CD4-positive, alpha-beta T cell treated with Interleukin-4 for 1 hour (primary cell): ENCODE data around the gene PHACTR4.
"Not testable (repeated sequence)": the region's sequence is repeated elsewhere in the genome, so short reads cannot be mapped to it uniquely, and the experiment has no call there.

ENCODE experiments used
- DNase-seq, 2 donors: peaks; one replicate each; pipeline ENCODE4 v3.0.0-alpha.2; 2020 to 2022

The PHACTR4 gene

GRCh38 chr1:28437924-28438699 is 68.6 kb downstream of the PHACTR4 start:
- peak in 1 of 2 donors; percentile 16 for DNase-seq

GRCh38 chr1:28439320-28439719 is 69.8 kb downstream of the PHACTR4 start:
- DNase-seq = no peak

GRCh38 chr1:28441674-28442073 is 72.1 kb downstream of the PHACTR4 start:
- DNase-seq = no peak

GRCh38 chr1:28443550-28443949 is 74.0 kb downstream of the PHACTR4 start:
- no peak for DNase-seq

GRCh38 chr1:28447679-28448078 is 78.1 kb downstream of the PHACTR4 start:
- no peak for DNase-seq

- DNase-seq = not testable (repeated sequence)
Measured at GRCh38 chr1:28448094-28448611, 78.6 kb downstream of the PHACTR4 start.

- DNase-seq = peak; percentile 15 to 40
Measured at GRCh38 chr1:28449904-28450303, 80.4 kb downstream of the PHACTR4 start.

- no peak for DNase-seq
Measured at GRCh38 chr1:28450561-28450960, 81.0 kb downstream of the PHACTR4 start.

- DNase-seq = no peak
Measured at GRCh38 chr1:28451011-28451410, 81.5 kb downstream of the PHACTR4 start.

- no peak for DNase-seq
Measured at GRCh38 chr1:28456078-28456477, 86.5 kb downstream of the PHACTR4 start.

GRCh38 chr1:28457678-28458077 is 88.1 kb downstream of the PHACTR4 start:
- DNase-seq = no peak

- no peak for DNase-seq
Measured at GRCh38 chr1:28458237-28459228, 89.0 kb downstream of the PHACTR4 start.

- DNase-seq = no peak
Measured at GRCh38 chr1:28466226-28466778, 96.8 kb downstream of the PHACTR4 start.

GRCh38 chr1:28470146-28470545 is 100.6 kb downstream of the PHACTR4 start:
- no peak for DNase-seq

GRCh38 chr1:28479497-28479896 is 110.0 kb downstream of the PHACTR4 start:
- not testable (repeated sequence) for DNase-seq

GRCh38 chr1:28480308-28480707 is 110.8 kb downstream of the PHACTR4 start:
- DNase-seq = no peak

- no peak for DNase-seq
Measured at GRCh38 chr1:28482138-28482537, 112.6 kb downstream of the PHACTR4 start.

- no peak for DNase-seq
Measured at GRCh38 chr1:28482702-28483101, 113.2 kb downstream of the PHACTR4 start.

- no peak for DNase-seq
Measured at GRCh38 chr1:28494737-28495136, 125.2 kb downstream of the PHACTR4 start.

- DNase-seq = no peak
Measured at GRCh38 chr1:28499553-28499952, 130.0 kb downstream of the PHACTR4 start.

GRCh38 chr1:28501925-28502324 is 132.4 kb downstream of the PHACTR4 start:
- DNase-seq = no peak

GRCh38 chr1:28503117-28503516 is 133.6 kb downstream of the PHACTR4 start:
- no peak for DNase-seq
